ENCODE data around the gene PARP11.

DNA sequence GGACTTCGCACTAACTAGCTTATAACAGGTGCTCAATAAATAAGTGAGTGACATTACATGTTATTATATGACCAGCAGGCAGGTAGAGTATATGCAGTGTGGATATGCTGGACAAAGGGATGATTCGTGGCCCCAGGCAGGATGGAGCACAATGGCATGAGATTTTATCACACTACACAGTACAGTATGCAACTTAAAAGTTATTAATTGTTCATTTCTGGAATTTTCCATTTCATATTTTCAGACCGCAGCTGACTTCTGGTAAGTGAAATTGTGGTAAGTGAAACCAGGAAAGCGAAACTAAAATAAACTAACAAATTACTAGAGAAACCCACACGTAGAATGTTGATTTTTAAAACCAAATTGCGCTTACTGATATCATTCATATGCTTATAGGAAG lies 3.3 kb downstream of the PARP11 start:
- TF ChIP-seq, protein P1, sequence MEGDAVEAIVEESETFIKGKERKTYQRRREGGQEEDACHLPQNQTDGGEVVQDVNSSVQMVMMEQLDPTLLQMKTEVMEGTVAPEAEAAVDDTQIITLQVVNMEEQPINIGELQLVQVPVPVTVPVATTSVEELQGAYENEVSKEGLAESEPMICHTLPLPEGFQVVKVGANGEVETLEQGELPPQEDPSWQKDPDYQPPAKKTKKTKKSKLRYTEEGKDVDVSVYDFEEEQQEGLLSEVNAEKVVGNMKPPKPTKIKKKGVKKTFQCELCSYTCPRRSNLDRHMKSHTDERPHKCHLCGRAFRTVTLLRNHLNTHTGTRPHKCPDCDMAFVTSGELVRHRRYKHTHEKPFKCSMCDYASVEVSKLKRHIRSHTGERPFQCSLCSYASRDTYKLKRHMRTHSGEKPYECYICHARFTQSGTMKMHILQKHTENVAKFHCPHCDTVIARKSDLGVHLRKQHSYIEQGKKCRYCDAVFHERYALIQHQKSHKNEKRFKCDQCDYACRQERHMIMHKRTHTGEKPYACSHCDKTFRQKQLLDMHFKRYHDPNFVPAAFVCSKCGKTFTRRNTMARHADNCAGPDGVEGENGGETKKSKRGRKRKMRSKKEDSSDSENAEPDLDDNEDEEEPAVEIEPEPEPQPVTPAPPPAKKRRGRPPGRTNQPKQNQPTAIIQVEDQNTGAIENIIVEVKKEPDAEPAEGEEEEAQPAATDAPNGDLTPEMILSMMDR (IDR thresholded peaks at IDR 0.05; ENCODE audit: low read depth, low read length) = no peak
- TF ChIP-seq EZH2phosphoT487 (IDR thresholded peaks at IDR 0.05; ENCODE audit: low read depth) = no peak
